Activated CD8-positive, alpha-beta memory T cell treated with anti-CD3 and anti-CD28 coated beads, Interleukin-2, amount 10 ng/mL, durations not matched to agents 7 days and 5 days (primary cell): ENCODE measurements around the gene UBE2I. TPM values are rescaled to one million over a fixed set of nuclear protein-coding genes. Genes with fewer than 3 reads are reported as not detected.

ENCODE experiments used
- ATAC-seq: fragments of 150-1000 bp; cut with Tn5 transposase; one replicate; pipeline ENCODE4 v1.10.0; 2021; ENCODE audit warnings: moderate library complexity
- CTCF ChIA-PET: fragments of 350-600 bp; sonication (Branson Sonifier 250); formaldehyde crosslinking; loops from one replicate; lab custom pipeline; 2021; ENCODE audit warnings: antibody characterized with exemption; lab: Charles Lee
- DNase-seq: peaks from one replicate; pipeline ENCODE4 v3.0.0-alpha.2; 2020
- H3K27ac Mint-ChIP-seq: one replicate; pipeline ENCODE4 v1.8.0; 2021; ENCODE audit warnings: mild to moderate bottlenecking, mixed read lengths
- H3K27me3 Mint-ChIP-seq: one replicate; pipeline ENCODE4 v1.8.0; 2021; ENCODE audit warnings: mixed read lengths
- H3K36me3 Mint-ChIP-seq: one replicate; pipeline ENCODE4 v1.8.0; 2021; ENCODE audit warnings: mild to moderate bottlenecking, mixed read lengths
- H3K4me1 Mint-ChIP-seq: one replicate; pipeline ENCODE4 v1.8.0; 2021; ENCODE audit warnings: mixed read lengths
- H3K4me3 Mint-ChIP-seq: one replicate; pipeline ENCODE4 v1.8.0; 2021; ENCODE audit warnings: mild to moderate bottlenecking, moderate library complexity, mixed read lengths
- H3K9me3 Mint-ChIP-seq: one replicate; pipeline ENCODE4 v1.8.0; 2022; ENCODE audit warnings: low read depth, mixed read lengths
- total RNA-seq, 2 experiments: library from RNA; stranded (reverse); gene quantifications; one replicate each; pipeline ENCODE4 v1.2.3, GENCODE V29; 2021

The UBE2I gene
- total RNA-seq, 2 experiments from 2014 or later: 224 to 253 TPM

GRCh38 chr16:1306334-1306733, 3.1 kb upstream of the UBE2I start:
- Mint-ChIP-seq H3K27me3 (no peaks in the 10 kb centered on the region), H3K4me1 (peaks cover 51% of the 10 kb centered on the region), H3K9me3 (no peaks in the 10 kb centered on the region), H3K4me3 (no peak overlapping the region), H3K36me3 (peaks cover 10% of the 10 kb centered on the region), H3K27ac (peak overlapping the region; percentile 67)
- ATAC-seq (no peak), DNase-seq (no peak)
- CTCF ChIA-PET: interaction anchor here (1.4 kb wide), 1 partner anchor 400 kb away, joined by 6 read pairs; the partner anchor contains the start of gene MAPK8IP3

GRCh38 chr16:1308036-1308976, 1.1 kb upstream of the UBE2I start:
- H3K9me3 Mint-ChIP-seq: no peaks in the 10 kb centered on the region
- CTCF ChIA-PET: interaction anchor here (1.1 to 1.4 kb wide), 2 partner anchors 7 to 24 kb away, joined by 3 to 5 read pairs; no protein-coding TSS in a partner anchor
- peaks cover 55% of the 10 kb centered on the region for H3K4me1 Mint-ChIP-seq
- peak overlapping the region; percentile 76 for H3K4me3 Mint-ChIP-seq
- no peaks in the 10 kb centered on the region for H3K27me3 Mint-ChIP-seq
- H3K27ac Mint-ChIP-seq: peak overlapping the region; percentile 83
- peaks cover 12% of the 10 kb centered on the region for H3K36me3 Mint-ChIP-seq
- ATAC-seq (peak; percentile 0), DNase-seq (no peak)

DNA sequence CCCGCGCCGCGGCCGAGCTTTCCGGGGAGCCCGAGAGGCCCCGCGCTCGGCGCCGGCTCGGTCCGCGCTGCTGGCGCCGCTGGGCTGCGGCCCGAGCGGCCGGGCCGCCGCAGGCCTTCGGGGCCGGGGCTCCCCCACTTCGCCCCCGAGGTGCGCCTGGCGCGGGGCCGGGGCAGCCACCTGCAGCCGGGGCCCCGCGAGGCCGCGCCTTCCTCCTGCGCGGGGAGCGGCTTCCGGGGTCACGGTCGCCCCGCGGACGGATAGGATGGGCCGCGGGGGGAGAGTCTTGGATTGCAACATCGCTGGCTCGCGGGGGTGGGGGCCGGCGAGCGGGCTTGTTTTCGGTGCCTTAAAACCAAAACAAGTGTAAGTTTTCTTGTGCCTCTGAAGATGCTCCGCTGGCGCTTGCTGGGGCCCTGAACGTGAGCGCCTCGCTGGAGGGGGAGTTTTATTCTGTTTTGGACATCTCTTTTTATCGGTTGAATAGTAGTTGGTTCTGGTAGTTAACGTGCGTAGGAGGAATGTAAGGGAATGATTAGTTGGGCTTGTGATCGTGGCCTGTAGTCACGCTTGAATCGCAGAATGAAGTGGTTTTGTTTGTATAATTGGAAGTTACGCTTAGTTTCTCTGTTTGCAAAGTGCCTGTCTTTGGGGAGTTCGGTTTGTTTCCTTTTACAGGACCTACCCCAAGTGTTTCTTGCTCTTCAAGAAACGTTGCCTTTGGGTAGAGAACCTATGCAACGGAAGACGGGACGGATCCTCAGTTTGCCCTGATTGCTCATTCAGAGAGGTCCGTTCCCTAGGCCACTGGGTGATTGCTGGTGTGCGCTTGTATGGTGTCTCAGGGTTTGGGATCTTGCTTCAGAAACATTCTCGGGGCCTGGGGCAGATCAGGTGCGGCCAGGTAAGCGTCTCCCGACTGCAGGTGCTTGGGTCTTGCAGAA, 724 bp downstream of the UBE2I start:
- Mint-ChIP-seq H3K9me3 (no peaks in the 10 kb centered on the region), H3K4me3 (peak overlapping the region; percentile 97), H3K36me3 (peaks cover 18% of the 10 kb centered on the region), H3K4me1 (peaks cover 44% of the 10 kb centered on the region), H3K27me3 (no peaks in the 10 kb centered on the region), H3K27ac (peak overlapping the region; percentile 91)
- DNase-seq (peak; percentile 72), ATAC-seq (peak; percentile 41)
- CTCF ChIA-PET: interaction anchor here (1.1 to 1.4 kb wide), 3 partner anchors 9 to 54 kb away, joined by 3 to 5 read pairs (median 4); no protein-coding TSS in a partner anchor

- Mint-ChIP-seq H3K9me3 (no peaks in the 10 kb centered on the region), H3K4me3 (peak overlapping the region; percentile 97), H3K27ac (peak overlapping the region; percentile 91), H3K27me3 (no peaks in the 10 kb centered on the region), H3K4me1 (peaks cover 45% of the 10 kb centered on the region), H3K36me3 (peaks cover 22% of the 10 kb centered on the region)
- CTCF ChIA-PET: interaction anchor here (1.1 kb wide), 2 partner anchors 10 to 53 kb away, joined by 3 to 4 read pairs; no protein-coding TSS in a partner anchor
- ATAC-seq (no peak), DNase-seq (peak; percentile 71)
Measured at GRCh38 chr16:1310832-1311200, 1.4 kb downstream of the UBE2I start.

DNA sequence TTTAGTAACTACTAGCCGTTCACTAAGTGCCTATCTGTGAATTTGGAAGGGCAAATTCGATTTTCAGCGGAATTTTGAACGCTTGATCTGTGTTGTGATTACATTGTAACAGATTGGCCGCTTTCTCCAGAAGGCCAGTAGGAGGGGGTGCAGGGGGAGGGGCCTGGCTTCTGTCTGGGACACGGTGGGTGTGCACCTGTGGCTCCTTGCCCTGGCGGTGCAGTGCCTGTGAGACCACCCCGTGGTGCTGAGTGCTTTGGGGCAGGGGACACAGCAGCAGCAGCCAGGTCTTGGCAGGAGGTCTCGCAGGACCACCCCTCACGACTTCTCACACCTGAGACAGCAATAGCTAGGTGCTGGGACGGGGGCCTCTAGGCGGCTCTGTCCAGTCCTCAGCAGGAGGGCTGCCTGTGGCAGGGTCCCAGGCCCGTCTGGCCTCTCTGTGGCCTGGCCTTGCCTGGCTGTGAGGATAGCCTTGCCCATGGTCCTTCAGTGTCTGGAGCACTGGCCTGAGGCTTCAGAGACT, 1.8 kb downstream of the UBE2I start:
- Mint-ChIP-seq H3K4me1 (peaks cover 40% of the 10 kb centered on the region), H3K27me3 (no peaks in the 10 kb centered on the region), H3K27ac (peak overlapping the region; percentile 91), H3K36me3 (peaks cover 27% of the 10 kb centered on the region), H3K4me3 (peak overlapping the region; percentile 97), H3K9me3 (no peaks in the 10 kb centered on the region)
- ATAC-seq (no peak), DNase-seq (no peak)
- CTCF ChIA-PET: interaction anchor here (1.1 kb wide), 2 partner anchors 10 to 53 kb away, joined by 3 to 4 read pairs; no protein-coding TSS in a partner anchor

DNA sequence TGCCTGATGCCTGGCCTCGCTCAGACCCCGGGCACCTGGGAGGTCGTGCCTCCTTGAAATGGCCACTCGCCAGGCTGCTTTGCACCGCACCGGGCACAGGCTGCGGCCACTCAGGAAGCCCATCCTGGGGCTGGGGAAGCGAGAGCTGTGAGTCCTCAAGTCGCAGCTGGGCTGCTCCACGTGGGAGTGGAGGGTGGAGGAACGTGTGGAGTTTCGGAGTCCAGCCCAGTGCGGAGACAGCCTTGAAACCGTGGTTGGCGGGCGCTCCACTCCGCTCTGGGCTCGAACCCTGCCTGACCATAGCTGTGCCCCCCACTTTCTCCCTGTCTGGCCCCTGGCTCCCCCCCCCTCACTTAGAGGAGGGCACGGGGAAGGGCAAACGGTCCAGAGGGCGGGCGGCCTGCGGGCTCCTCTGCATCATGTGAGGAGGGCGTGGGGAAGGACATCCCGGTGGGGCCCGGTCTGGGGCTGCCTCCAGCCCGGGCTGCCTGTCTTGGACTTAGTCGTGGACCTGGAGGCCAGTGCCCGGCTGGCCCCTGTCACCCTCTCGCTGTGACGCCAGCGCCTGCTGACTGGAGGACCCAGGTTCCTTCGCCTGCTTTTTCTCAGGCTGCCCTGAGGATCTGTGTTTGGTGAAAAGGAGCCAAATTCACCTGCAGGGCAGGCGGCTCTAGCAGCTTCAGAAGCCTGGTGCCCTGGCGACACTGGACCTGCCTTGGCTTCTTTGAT, 2.5 kb downstream of the UBE2I start:
- ATAC-seq (no peak), DNase-seq (no peak)
- Mint-ChIP-seq H3K4me1 (peaks cover 39% of the 10 kb centered on the region), H3K9me3 (no peaks in the 10 kb centered on the region), H3K27ac (no peak overlapping the region), H3K4me3 (peak overlapping the region; percentile 97), H3K27me3 (no peaks in the 10 kb centered on the region), H3K36me3 (peaks cover 32% of the 10 kb centered on the region)
- CTCF ChIA-PET: no interaction called here

- H3K27ac Mint-ChIP-seq: no peak overlapping the region
- peaks cover 36% of the 10 kb centered on the region for H3K36me3 Mint-ChIP-seq
- no peak overlapping the region for H3K4me3 Mint-ChIP-seq
- H3K4me1 Mint-ChIP-seq: peaks cover 39% of the 10 kb centered on the region
- no peak for DNase-seq
- no peak for ATAC-seq
- CTCF ChIA-PET: no interaction called here
- no peaks in the 10 kb centered on the region for H3K27me3 Mint-ChIP-seq
- no peaks in the 10 kb centered on the region for H3K9me3 Mint-ChIP-seq
Measured at GRCh38 chr16:1312467-1312816, 3.0 kb downstream of the UBE2I start.

GRCh38 chr16:1312903-1313302, 3.5 kb downstream of the UBE2I start:
- CTCF ChIA-PET: no interaction called here
- H3K4me3 Mint-ChIP-seq: no peak overlapping the region
- H3K27me3 Mint-ChIP-seq: no peaks in the 10 kb centered on the region
- H3K4me1 Mint-ChIP-seq: peaks cover 38% of the 10 kb centered on the region
- peaks cover 41% of the 10 kb centered on the region for H3K36me3 Mint-ChIP-seq
- H3K27ac Mint-ChIP-seq: no peak overlapping the region
- ATAC-seq (no peak), DNase-seq (no peak)
- no peaks in the 10 kb centered on the region for H3K9me3 Mint-ChIP-seq

DNA sequence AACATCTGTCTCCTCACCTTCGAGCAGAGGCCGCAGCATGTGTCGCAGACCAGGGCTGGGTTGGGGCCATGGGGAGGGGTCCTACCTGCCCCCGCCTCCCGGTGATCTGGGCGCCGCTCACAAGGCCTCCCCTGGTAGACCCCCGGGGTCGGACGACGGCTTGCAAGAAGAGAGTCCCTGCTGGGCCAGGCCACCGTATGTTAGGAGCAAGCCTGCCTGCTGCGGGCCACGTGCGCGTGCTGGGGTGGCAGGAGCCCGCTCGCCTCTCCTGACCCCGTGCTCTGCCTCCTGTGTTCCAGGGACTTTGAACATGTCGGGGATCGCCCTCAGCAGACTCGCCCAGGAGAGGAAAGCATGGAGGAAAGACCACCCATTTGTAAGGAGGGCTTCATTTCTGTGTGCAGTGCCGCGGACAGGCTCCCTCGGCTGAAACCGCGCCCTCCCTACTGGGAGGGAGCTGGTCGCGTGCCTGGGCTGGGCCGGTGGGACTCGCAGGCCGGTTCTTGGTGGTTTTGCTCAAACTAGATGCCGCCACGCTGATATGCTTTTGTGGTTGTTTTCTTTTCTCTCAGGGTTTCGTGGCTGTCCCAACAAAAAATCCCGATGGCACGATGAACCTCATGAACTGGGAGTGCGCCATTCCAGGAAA, 4.4 kb downstream of the UBE2I start:
- H3K4me1 Mint-ChIP-seq: peaks cover 32% of the 10 kb centered on the region
- no peaks in the 10 kb centered on the region for H3K9me3 Mint-ChIP-seq
- no peak for DNase-seq
- H3K36me3 Mint-ChIP-seq: peaks cover 48% of the 10 kb centered on the region
- no peak for ATAC-seq
- H3K4me3 Mint-ChIP-seq: no peak overlapping the region
- no peaks in the 10 kb centered on the region for H3K27me3 Mint-ChIP-seq
- no peak overlapping the region for H3K27ac Mint-ChIP-seq
- CTCF ChIA-PET: no interaction called here

- Mint-ChIP-seq H3K27ac (no peak overlapping the region), H3K27me3 (no peaks in the 10 kb centered on the region), H3K4me1 (peaks cover 31% of the 10 kb centered on the region), H3K9me3 (no peaks in the 10 kb centered on the region), H3K4me3 (no peak overlapping the region), H3K36me3 (peaks cover 52% of the 10 kb centered on the region)
- DNase-seq (no peak), ATAC-seq (no peak)
- CTCF ChIA-PET: no interaction called here
Measured at GRCh38 chr16:1314399-1315068, 5.1 kb downstream of the UBE2I start.

DNA sequence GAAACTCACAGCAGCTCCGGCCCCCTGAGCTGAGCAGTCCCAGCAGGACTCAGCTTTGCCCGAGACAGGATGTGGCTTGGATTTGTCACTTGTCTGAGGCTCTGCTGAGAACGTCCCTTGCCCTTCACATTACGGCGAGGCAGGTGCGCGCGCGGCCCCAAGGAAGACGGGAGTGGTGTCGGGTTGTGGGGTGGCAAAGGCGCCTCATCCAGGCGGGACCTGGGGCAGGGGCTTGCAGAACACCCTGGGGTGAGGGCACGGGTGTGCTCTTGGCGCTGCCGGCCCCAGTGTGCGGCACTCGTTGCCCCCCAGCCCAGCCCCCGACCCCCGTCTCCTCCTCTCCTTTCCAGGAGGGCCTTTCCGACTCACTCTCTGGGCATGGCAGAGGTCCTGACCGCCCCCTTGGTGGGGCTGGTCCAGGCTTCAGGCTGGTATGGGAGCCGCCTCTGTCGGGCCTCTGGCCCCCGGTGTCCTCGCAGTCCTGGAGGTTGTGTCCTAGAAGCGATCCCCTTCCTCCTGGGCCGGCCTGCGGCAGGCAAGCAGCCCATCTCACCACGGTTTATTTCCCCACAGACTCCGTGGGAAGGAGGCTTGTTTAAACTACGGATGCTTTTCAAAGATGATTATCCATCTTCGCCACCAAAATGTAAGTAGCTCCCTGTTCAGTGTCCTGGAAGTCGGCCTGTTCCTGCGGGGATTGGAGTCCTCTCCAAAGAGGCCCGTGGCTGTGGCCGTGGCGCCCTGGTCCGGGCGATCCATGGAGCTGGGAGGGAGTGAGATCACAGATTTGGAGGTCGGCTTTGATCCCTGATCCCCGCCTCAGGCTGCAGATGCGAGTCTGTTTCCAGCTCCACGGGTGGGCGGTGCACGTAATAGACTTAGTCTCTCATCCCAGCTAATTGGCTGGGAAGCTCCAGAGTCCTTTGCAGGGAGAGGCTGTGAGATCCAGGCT, 5.9 kb downstream of the UBE2I start:
- H3K27me3 Mint-ChIP-seq: no peaks in the 10 kb centered on the region
- CTCF ChIA-PET: no interaction called here
- peaks cover 56% of the 10 kb centered on the region for H3K36me3 Mint-ChIP-seq
- no peaks in the 10 kb centered on the region for H3K9me3 Mint-ChIP-seq
- DNase-seq (peak; percentile 32), ATAC-seq (no peak)
- peaks cover 28% of the 10 kb centered on the region for H3K4me1 Mint-ChIP-seq
- no peak overlapping the region for H3K4me3 Mint-ChIP-seq
- H3K27ac Mint-ChIP-seq: no peak overlapping the region
